GM18499 (cell line): ENCODE results near the gene PTCRA.

ENCODE experiments used
- ATAC-seq: cut with Tn5 transposase; IDR thresholded peaks from one replicate; pipeline ENCODE4 v1.9.1; 2021; ENCODE audit warnings: moderate number of reproducible peaks; ENCODE audit not compliant: insufficient read depth, unreplicated experiment

Gene PTCRA

DNA sequence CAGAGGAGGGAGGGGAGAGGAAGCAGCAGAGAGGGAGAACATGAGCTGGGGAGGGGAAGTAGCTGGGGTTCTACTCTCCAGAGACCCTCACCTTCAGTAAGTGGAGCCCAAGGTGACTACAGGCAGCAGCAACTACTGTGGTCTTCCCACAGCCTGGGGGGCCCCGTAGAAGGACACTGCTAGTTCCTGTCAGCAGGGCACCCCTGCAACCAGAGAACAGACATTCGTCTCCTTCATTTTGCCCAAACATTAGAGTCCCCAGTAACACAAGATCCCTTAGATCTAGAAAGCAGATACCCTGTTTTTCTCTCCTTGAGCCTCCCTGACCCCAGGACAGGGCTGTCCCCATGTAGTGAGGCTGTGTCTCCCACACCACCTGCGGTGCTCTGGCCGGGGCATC lies 52.9 kb downstream of the PTCRA start:
- no peak for ATAC-seq

DNA sequence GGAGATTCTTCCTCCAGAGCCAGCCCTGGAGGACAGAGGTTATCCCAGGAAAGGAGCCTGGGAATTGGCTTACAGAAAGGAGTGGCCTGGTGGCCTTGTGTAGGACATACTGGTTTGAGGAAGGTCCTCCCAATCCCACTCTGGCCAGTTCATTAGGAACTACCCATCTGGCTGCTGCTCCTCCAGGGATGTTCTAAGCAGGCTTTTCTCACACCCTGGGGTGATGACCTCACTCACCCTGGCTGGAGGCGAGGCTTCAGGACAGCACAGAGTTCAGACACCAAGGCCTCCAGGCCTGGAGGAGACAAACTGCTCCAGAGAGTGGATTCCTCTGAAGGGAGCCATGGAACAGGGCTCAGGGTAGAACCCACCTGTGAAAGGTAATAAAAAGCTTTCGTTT lies 53.6 kb downstream of the PTCRA start:
- no peak for ATAC-seq

DNA sequence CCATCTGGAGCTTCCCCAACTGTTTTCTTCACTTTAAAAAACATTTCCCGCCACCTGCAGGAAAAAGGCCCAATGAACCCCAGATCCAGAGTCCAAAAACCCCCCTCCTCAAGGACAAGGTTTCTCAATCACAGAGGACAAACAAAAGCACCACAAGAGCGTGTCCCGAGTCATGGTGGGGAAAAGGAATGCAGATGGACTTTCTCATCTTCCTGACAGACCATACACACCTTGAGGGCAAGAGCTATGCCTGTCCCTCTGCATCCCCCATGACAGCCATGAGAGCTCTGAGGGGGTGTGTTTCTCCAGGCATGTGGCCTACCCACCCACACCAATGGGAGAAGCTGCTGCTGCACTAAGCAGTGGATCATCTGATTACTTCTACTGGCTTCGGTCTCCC lies 54.1 kb downstream of the PTCRA start:
- ATAC-seq: no peak

DNA sequence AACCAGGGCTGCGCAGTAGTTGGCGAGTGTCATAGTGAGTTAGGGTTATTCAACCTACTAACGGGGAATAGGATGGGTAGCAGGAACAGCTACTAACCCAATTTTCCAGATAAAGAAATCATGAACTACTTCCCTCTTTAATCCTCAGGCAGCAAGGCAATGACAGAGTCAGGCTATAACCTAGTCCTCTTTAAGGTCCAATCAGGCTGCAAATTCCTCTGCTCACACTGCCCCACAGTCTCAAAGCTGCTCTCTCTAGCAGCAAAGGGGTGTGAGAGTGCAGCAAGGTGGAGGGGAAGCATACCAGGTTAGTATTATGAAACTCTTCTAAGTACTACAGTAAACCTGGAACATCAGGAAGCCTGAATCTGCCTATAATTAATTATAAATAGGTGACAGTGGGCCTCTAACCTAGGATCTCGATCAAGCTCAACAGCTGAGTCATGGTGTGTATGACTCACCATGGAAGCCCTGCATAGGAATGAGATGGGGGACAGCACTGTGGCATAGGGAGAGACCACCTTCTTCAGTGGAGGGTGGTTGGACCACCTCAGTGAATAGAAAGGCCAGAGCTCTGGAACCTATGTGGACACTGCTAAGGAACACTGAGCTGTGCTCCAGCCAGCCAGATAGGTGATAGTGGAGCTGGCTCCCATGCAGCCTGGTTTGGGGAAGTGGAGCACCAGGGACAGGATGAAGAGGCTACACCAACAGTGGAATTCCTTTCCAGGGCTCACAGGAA lies 55.2 kb downstream of the PTCRA start:
- no peak for ATAC-seq

DNA sequence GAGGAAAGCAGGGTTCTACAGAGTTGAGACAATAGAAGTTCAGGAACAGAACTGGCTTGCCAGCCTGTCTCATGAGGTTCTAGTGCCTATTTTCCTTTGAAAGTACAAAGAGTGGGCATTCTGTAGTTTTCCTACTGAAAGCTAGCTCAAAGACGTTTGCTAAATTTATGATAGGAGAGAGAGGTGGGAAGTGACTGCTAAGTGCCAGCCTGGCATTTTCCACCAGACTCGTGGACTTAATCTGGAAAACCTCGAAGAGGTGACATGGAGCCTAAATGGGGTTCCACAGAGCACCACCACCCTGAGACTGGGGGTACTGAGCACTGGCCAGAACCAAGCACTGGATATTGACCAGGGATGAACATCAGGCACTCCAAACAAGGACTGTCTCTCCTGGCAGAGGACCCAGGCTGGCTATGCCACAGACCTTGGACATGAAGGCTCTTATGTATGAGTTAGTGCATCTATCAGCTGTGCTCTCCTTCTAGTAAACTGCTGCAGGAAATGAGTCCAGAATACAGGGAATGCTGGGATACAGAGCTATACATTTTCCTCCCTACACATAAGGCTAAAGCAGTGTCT lies 56.0 kb downstream of the PTCRA start:
- ATAC-seq: no peak

DNA sequence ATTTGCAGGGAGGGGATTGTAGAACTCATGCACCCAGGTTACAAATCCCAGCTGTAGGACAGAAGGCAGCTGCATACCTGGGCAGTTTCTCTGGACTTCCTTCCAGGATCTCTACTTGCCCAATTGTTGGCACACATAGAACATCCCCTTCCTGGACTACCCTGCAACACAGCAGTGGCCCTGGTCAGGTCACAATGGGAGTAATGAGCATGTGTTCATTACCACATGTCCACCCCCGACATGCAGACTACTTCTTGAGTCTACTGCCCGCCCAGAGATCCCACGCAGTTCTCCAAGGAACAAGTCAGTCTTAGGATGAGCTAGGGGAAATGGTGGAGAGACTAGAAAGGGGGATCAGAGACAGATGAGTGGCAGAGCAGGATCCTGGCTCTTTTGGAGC lies 58.1 kb downstream of the PTCRA start:
- no peak for ATAC-seq

DNA sequence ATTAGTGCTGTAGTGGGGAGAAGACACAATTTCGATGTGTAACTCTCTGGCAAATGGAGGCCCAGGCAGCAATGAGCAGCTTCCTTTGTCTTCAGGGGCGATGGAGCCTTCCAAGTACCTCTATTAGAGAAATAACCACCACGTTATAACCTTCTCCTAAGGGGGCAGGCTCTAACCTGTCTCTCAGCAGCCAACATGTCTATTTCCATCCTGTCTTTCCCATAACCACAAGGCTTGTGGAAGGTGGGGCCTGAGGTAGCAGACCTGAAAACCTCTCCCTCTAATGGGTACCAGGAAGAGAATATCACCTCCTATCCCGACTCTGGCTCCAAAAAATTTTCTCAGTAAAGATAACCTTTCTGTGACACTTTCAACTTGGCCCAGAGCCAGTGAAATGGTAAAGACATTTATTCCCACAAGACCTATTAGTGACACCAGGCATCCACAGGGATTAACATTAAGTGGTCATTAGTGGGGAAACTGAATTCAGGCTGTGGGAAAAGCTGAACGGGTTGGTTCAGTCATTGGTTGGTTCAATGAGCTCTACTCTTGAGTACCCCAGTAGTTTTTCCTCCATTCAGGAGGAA lies 59.2 kb downstream of the PTCRA start:
- no peak for ATAC-seq
